ENCODE results near the gene UBXN1.

DNA sequence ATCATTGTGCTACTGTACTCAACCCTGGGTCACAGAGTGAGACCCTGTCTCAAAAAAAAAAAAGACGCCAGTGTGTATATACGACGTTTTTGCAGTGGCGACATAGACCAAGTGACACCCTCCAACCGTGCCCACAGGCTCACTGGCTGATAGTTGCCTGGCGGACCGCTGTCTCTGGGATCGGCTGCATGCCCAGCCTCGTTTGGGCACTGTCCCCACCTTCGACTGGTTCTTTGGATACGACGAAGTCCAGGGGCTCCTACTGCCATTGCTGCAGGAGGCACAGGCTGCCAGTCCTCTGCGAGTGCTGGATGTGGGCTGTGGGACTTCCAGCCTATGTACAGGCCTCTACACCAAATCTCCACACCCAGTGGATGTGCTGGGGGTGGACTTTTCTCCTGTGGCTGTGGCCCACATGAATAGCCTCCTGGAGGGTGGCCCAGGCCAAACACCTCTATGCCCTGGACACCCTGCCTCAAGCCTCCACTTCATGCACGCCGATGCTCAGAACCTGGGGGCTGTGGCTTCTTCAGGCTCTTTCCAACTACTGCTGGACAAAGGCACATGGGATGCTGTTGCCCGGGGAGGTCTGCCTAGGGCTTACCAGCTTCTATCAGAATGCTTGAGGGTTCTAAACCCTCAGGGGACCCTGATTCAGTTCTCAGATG is 12.5 kb downstream of the UBXN1 start:
- no peak for TF ChIP-seq CTCF (IDR thresholded peaks at IDR 0.05)
- TF ChIP-seq POLR2AphosphoS5 (IDR thresholded peaks at IDR 0.05) = no peak
- TF ChIP-seq EP300 (IDR thresholded peaks at IDR 0.05) = no peak
